HepG2 (cell line): Measurements from ENCODE around the gene RREB1. TPM values are rescaled to one million over a fixed set of nuclear protein-coding genes. Genes with fewer than 3 reads are reported as not detected.

Source experiments
- DRAP1 ChIP-seq: IDR thresholded peaks from 2 replicates; pipeline ENCODE4 v1.6.1; 2016; ENCODE audit warnings: missing genetic modification reagents, missing compliant biosample characterization
- FOXJ3 ChIP-seq: sonication (generic); formaldehyde crosslinking; IDR thresholded peaks from 2 replicates; pipeline ENCODE4 v1.4.0; 2020; ENCODE audit warnings: missing genetic modification reagents, mild to moderate bottlenecking, borderline replicate concordance
- FOXO1 ChIP-seq: sonication (generic); formaldehyde crosslinking; IDR thresholded peaks from 2 replicates; pipeline ENCODE4 v1.4.0; 2020; ENCODE audit warnings: missing genetic modification reagents
- KIAA2018 ChIP-seq: sonication (generic); formaldehyde crosslinking; IDR thresholded peaks from 2 replicates; pipeline ENCODE4 v1.5.0; 2020; ENCODE audit warnings: mild to moderate bottlenecking, missing genetic modification reagents, borderline replicate concordance
- MIER2 ChIP-seq: IDR thresholded peaks from 2 replicates; pipeline ENCODE4 v1.6.1; 2016; ENCODE audit warnings: missing biosample characterization, missing genetic modification reagents
- SRSF1 ChIP-seq: fragments of 200-400 bp; formaldehyde crosslinking; optimal IDR thresholded peaks from 2 replicates; pipeline ENCODE3; 2017; ENCODE audit warnings: mild to moderate bottlenecking, low read depth, low read length, moderate library complexity
- TEAD2 ChIP-seq: sonication (generic); formaldehyde crosslinking; IDR thresholded peaks from 2 replicates; pipeline ENCODE4 v1.9.0; 2021; ENCODE audit warnings: missing genetic modification reagents
- TMF1 ChIP-seq: sonication (generic); formaldehyde crosslinking; IDR thresholded peaks from 2 replicates; pipeline ENCODE4 v1.8.1; 2022; ENCODE audit warnings: low read depth, missing genetic modification reagents
- ZBTB46 ChIP-seq: sonication (generic); formaldehyde crosslinking; IDR thresholded peaks from 2 replicates; pipeline ENCODE4 v1.4.0; 2020; ENCODE audit warnings: mild to moderate bottlenecking, missing genetic modification reagents, borderline replicate concordance
- ZNF275 ChIP-seq: sonication (generic); formaldehyde crosslinking; IDR thresholded peaks from 2 replicates; pipeline ENCODE4 v1.8.0; 2022; ENCODE audit warnings: missing genetic modification reagents, mild to moderate bottlenecking, inconsistent platforms, borderline replicate concordance
- ZNF33A ChIP-seq: sonication (generic); formaldehyde crosslinking; IDR thresholded peaks from 2 replicates; pipeline ENCODE4 v1.5.1; 2020; ENCODE audit warnings: missing genetic modification reagents, mild to moderate bottlenecking, moderate library complexity, borderline replicate concordance
- ZNF615 ChIP-seq: sonication (generic); formaldehyde crosslinking; IDR thresholded peaks from 2 replicates; pipeline ENCODE4 v1.5.0; 2020; ENCODE audit warnings: mild to moderate bottlenecking, missing genetic modification reagents, borderline replicate concordance
- ZNF775 ChIP-seq: sonication (generic); formaldehyde crosslinking; IDR thresholded peaks from 2 replicates; pipeline ENCODE4 v1.4.0; 2020; ENCODE audit warnings: missing genetic modification reagents, mild to moderate bottlenecking, moderate library complexity, borderline replicate concordance
- ZNF790 ChIP-seq: sonication (generic); formaldehyde crosslinking; IDR thresholded peaks from 2 replicates; pipeline ENCODE4 v1.8.0; 2022; ENCODE audit warnings: missing genetic modification reagents, mild to moderate bottlenecking, borderline replicate concordance
- polyA plus RNA-seq, 8 experiments: library from polyadenylated mRNA; depleted of rRNA in 3 of 8; stranded (reverse) in 7 of 8; unstranded in 1 of 8; fragments of >200 nt; fragmentation: Illumina TruSeq in 4 of 8; extraction: Trizol in 4 of 8; gene quantifications; 2 replicates each; pipeline versions ENCODE4 v1.2.1 to v1.2.3, GENCODE V29; 2011 to 2016; ENCODE audit warnings: low read depth in 4 of 8, missing spikeins in 1 of 8, mixed read lengths in 1 of 8; ENCODE audit not compliant: insufficient read depth in 1 of 8
- total RNA-seq, 5 experiments: library from RNA; depleted of rRNA; stranded (reverse); fragments of >200 nt; fragmentation: Illumina TruSeq; extraction: Trizol; gene quantifications; 2 replicates each; pipeline ENCODE4 v1.2.3, GENCODE V29; 2016; ENCODE audit warnings: low read depth in 1 of 5
- TF ChIP-seq, protein P1 (sequence below): sonication (generic); formaldehyde crosslinking; IDR thresholded peaks from 2 replicates; pipeline ENCODE4 v1.8.0; 2022; ENCODE audit warnings: missing genetic modification reagents, mild to moderate bottlenecking, borderline replicate concordance

Gene RREB1
- total and polyA plus RNA-seq, 2 of the 13 experiments (the other 11 are each of a cell fraction or from before 2014, with no cell fraction given) = 6.1 to 23.2 TPM

DNA sequence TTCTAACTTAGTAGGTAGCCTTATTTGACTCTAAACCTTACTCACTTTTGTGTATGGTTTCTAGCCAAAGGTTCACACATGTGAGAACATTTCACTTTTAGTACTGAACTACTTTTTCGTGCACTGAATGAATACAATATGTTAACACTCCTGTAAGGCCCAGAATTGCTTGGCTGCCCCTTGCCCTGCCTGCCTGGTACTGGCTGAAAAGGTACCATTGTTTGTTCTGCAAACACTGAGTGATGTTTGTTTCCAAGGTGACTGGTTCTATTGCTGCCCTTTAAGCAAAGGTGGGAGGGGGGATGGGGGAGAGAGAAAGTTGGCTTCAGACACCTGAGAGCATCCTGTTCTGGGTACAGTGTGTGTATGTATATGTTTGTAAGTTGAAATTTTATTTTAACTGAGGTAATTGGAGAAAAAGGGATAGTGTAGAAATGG, 31.2 kb downstream of the RREB1 start (continued):
- peak; percentile 56; the same call in 1 of the 2 replicates for TF ChIP-seq DRAP1 (CRISPR knock-in tag)
- TF ChIP-seq, protein P1, sequence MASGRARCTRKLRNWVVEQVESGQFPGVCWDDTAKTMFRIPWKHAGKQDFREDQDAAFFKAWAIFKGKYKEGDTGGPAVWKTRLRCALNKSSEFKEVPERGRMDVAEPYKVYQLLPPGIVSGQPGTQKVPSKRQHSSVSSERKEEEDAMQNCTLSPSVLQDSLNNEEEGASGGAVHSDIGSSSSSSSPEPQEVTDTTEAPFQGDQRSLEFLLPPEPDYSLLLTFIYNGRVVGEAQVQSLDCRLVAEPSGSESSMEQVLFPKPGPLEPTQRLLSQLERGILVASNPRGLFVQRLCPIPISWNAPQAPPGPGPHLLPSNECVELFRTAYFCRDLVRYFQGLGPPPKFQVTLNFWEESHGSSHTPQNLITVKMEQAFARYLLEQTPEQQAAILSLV (CRISPR knock-in tag) = no peak
- no peak for TF ChIP-seq TMF1 (CRISPR knock-in tag)
- no peak for TF ChIP-seq ZNF790 (CRISPR knock-in tag)
- TF ChIP-seq SRSF1 = no peak
- TF ChIP-seq FOXO1 (CRISPR knock-in tag) = peak; percentile 69; the same call in 1 of the 2 replicates
- no peak for TF ChIP-seq KIAA2018 (CRISPR knock-in tag)
- TF ChIP-seq ZNF275 = no peak
- no peak for TF ChIP-seq ZNF775
- TF ChIP-seq ZBTB46 = no peak
- TF ChIP-seq MIER2 (CRISPR knock-in tag) = 0 out of 2 replicates have a peak, but pooled peaks have one; percentile 17
- no peak for TF ChIP-seq TEAD2 (CRISPR knock-in tag)
- no peak for TF ChIP-seq ZNF615 (CRISPR knock-in tag)
- TF ChIP-seq FOXJ3 = no peak
- TF ChIP-seq ZNF33A (CRISPR knock-in tag) = no peak
